Erythroblast (primary cell): ENCODE measurements around the gene ASAP3.

Source experiments
- GATA1 ChIP-seq: IDR thresholded peaks from 2 replicates; pipeline ENCODE4 v1.6.1; 2011; ENCODE audit warnings: low read depth, mild to moderate bottlenecking, control low read depth, low read length, moderate library complexity
- POLR2A ChIP-seq: IDR thresholded peaks from 2 replicates; pipeline ENCODE4 v1.6.1; 2011; ENCODE audit warnings: mild to moderate bottlenecking, low read length

- no peak for TF ChIP-seq POLR2A
- TF ChIP-seq GATA1: no peak
Observed at GRCh38 chr1:23419180-23419579, 64.8 kb downstream of the ASAP3 start.
